Spleen (tissue), 11 donors: ENCODE results near the gene LRRC49. TPM values are rescaled to one million over a fixed set of nuclear protein-coding genes. Genes with fewer than 3 reads are reported as not detected.
A peak's percentile ranks its signal among the peaks of the same experiment; 100 is the strongest.

Experiments used
- DNase-seq: peaks from one replicate; pipeline ENCODE4 v3.0.0-alpha.2; 2020
- H3K27ac ChIP-seq, 8 donors: fragments of 200-600 bp; sonication (generic) in 7 of 8; 1 replicate in 4 of 8; 2 replicates in 4 of 8; pipeline versions ENCODE4 v1.5.0 to v1.8.0; 2016 to 2021; ENCODE audit warnings: inconsistent platforms in 4 of 8, mild to moderate bottlenecking in 4 of 8, moderate library complexity in 1 of 8
- H3K27me3 ChIP-seq, 7 donors: fragments of 200-600 bp; sonication (generic) in 6 of 7; replicated peaks in 1 of 7; 1 replicate in 4 of 7; 2 replicates in 3 of 7; pipeline versions ENCODE4 v1.5.0 to v1.8.0; 2016 to 2021; ENCODE audit warnings: inconsistent platforms in 3 of 7, mild to moderate bottlenecking in 1 of 7
- H3K36me3 ChIP-seq, 6 donors: fragments of 200-600 bp; sonication (generic) in 5 of 6; 1 replicate in 4 of 6; 2 replicates in 2 of 6; pipeline versions ENCODE4 v1.5.0 to v1.8.0; 2016 to 2021; ENCODE audit warnings: inconsistent platforms in 2 of 6
- H3K4me1 ChIP-seq, 6 donors: fragments of 200-600 bp; sonication (generic) in 5 of 6; 1 replicate in 3 of 6; 2 replicates in 3 of 6; pipeline versions ENCODE4 v1.5.0 to v1.8.0; 2016 to 2021; ENCODE audit warnings: inconsistent platforms in 3 of 6
- H3K4me3 ChIP-seq, 8 donors: fragments of 200-600 bp; sonication (generic) in 7 of 8; 1 replicate in 4 of 8; 2 replicates in 4 of 8; pipeline versions ENCODE4 v1.5.0 to v1.8.0; 2016 to 2021; ENCODE audit warnings: inconsistent platforms in 4 of 8, mild to moderate bottlenecking in 4 of 8, moderate library complexity in 2 of 8
- H3K9me3 ChIP-seq, 8 donors: fragments of 200-600 bp; sonication (generic) in 7 of 8; 1 replicate in 4 of 8; 2 replicates in 4 of 8; pipeline versions ENCODE4 v1.5.0 to v1.8.0; 2016 to 2021; ENCODE audit warnings: inconsistent platforms in 4 of 8
- CTCF ChIP-seq, 11 experiments: fragments of 200-600 bp in 7 of 11; fragments of 450-650 bp in 4 of 11; sonication (generic) in 4 of 11; IDR thresholded peaks in 8 of 11; conservative IDR thresholded peaks in 3 of 11; 1 replicate in 7 of 11; 2 replicates in 4 of 11; pipeline versions ENCODE4 v1.4.0 to v1.8.0; 2016 to 2021; ENCODE audit warnings: antibody characterized with exemption in 11 of 11, inconsistent platforms in 4 of 11, mild to moderate bottlenecking in 1 of 11
- POLR2A ChIP-seq, 3 donors: fragments of 450-650 bp; IDR thresholded peaks; one replicate each; pipeline ENCODE4 v1.5.1; 2017; ENCODE audit warnings: antibody characterized with exemption in 3 of 3, mild to moderate bottlenecking in 1 of 3
- POLR2AphosphoS5 ChIP-seq, 3 donors: sonication (generic); formaldehyde crosslinking; IDR thresholded peaks; one replicate each; pipeline ENCODE4 v1.5.1; 2017; ENCODE audit warnings: antibody characterized with exemption in 3 of 3
- WGBS, 5 donors: extraction: QIAGEN DNeasy Blood & Tissue Kit in 3 of 5; methylation state at CpG; one replicate each; pipeline versions ENCODE4 v1.1.5 to v1.1.7; 2013 to 2018; 5-methylcytosine and 5-hydroxymethylcytosine counted together
- intact Hi-C: fragments of 100-400 bp; cut with DNase I; formaldehyde crosslinking; loops from one replicate; pipeline ENCODE4 v1.15.0; 2023; ENCODE audit warnings: low total_unique reads
- polyA plus RNA-seq, 3 donors: library from polyadenylated mRNA; stranded (reverse); fragments of 200-250 nt; gene quantifications; one replicate each; pipeline ENCODE4 v1.2.1, GENCODE V29; 2013
- total RNA-seq, 7 donors: library from RNA; depleted of rRNA in 3 of 7; stranded (reverse); fragments of >200 nt in 3 of 7; fragmentation: NEBNext Ultra II Directional in 4 of 7; extraction: Animal tissue kit (Norgen Biotek cat#: 25700) in 4 of 7; gene quantifications; one replicate each; pipeline versions ENCODE4 v1.1.0 to v1.2.1, GENCODE V29; 2016 to 2021
- donor health status: healthy with polysubstance abuse.
- donor health status: DM: no; HTN: no; CAD: no; lungs with moderate emphysema.
- donor health status: DM: no; HTN: no; CAD: no.
- donor health status: Bipolar disorder and iron deficiency.
- donor health status: healthy.
- donor health status: DM: no; HTN: no; CAD: no.
- donor health status: DM: yes; HTN: yes; CAD: no.

LRRC49 gene
- total and polyA plus RNA-seq, 10 donors, result 0.62 to 4.1 (median 2.4) TPM

- Histone ChIP-seq H3K27me3 (peaks cover 3 to 65% (median 14%) of the 10 kb centered on the region in 7 donors), H3K36me3 (no peaks in the 10 kb centered on the region), H3K4me1 (peaks cover 0 to 17% (median 9%) of the 10 kb centered on the region in 6 donors), H3K4me3 (peak overlapping the region in 5 of 8 donors; percentile 42 to 76 (median 46)), H3K9me3 (no peaks in the 10 kb centered on the region), H3K27ac (peak overlapping the region in 2 of 8 donors; percentile 27 to 55)
- TF ChIP-seq POLR2AphosphoS5 (IDR thresholded peaks at IDR 0.05), result no peak
- 56 to 73% (median 59%) methylated on average over 4 of the region's 4 CpGs for WGBS, 5 donors
- DNase-seq, result no peak
- intact Hi-C loops, result no loop called here
Observed at GRCh38 chr15:70854666-70854976, 38.0 kb upstream of the LRRC49 start.

DNA sequence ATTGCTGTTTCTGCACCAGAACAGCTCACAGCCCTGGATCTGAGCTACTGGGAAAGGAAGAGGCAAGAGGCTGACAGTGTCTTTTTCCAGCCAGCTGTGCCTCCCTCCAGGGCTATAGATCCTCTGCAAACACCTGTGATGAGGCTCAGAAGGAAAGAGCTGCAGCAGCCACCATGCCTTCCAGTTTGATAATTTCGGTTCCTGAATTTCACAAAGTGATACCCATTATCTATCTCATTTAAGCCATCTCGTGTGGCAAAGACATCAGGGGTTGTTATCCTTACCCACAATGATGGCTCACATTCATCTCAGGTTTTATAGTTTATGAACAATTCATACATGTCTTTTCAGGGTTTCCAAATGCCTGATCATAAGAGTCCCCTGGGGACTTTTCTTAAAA lies 36.9 kb upstream of the LRRC49 start:
- H3K9me3 ChIP-seq, result no peaks in the 10 kb centered on the region
- H3K27ac ChIP-seq, result no peak overlapping the region
- H3K27me3 ChIP-seq, result peaks cover 3 to 68% (median 14%) of the 10 kb centered on the region in 7 donors
- peaks cover 0 to 17% (median 9%) of the 10 kb centered on the region in 6 donors for H3K4me1 ChIP-seq
- intact Hi-C loops, result no loop called here
- WGBS, 5 donors, result 63 to 84% (median 74%) methylated on average over 2 of the region's 2 CpGs
- no peak for TF ChIP-seq POLR2AphosphoS5 (IDR thresholded peaks at IDR 0.05)
- no peak for TF ChIP-seq CTCF (IDR thresholded peaks at IDR 0.05 in 8 of 11, conservative IDR thresholded peaks at IDR 0.05 in 3 of 11)
- no peak for TF ChIP-seq POLR2A (IDR thresholded peaks at IDR 0.05)
- no peak overlapping the region for H3K4me3 ChIP-seq
- no peaks in the 10 kb centered on the region for H3K36me3 ChIP-seq
- no peak for DNase-seq

DNA sequence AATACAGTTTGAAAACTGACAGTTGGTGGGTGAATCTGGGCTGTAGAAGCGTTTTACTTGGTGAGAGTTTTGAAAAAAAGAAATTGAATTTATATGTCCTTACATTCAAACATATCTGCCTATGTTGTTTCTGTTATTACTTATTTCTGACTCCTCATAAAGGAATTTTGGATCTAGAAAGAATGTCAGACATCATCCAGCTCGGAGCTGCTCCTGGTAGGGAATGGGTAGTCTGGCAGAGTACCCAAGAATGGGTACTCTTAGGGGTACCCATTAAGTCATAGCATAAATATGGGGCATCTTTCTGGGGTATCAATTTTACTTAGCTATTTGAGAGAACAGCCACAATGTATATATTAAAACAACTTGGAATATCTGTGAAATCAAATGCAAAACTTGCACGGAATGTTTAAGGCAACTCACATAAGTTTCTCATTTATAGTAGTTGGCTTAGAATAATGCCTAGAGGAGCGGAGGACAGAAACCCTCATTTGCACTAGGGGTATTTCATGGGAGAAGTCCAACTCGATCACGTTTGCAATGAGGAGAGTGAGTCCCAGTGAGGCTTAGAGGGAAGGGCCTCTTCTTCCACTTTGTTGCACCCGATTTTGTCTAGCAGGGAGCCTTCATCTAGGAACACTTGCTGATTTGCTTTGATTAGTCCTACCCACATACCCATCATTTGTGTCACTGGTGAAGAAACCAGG lies 36.3 kb upstream of the LRRC49 start:
- no peak overlapping the region for H3K4me3 ChIP-seq
- H3K27ac ChIP-seq, result peak overlapping the region in 2 of 8 donors; percentile 8 to 18
- TF ChIP-seq POLR2A (IDR thresholded peaks at IDR 0.05) (no peak), POLR2AphosphoS5 (IDR thresholded peaks at IDR 0.05) (no peak), CTCF (IDR thresholded peaks at IDR 0.05 in 8 of 11, conservative IDR thresholded peaks at IDR 0.05 in 3 of 11) (no peak)
- no peak for DNase-seq
- H3K27me3 ChIP-seq, result peaks cover 3 to 62% (median 14%) of the 10 kb centered on the region in 7 donors
- H3K4me1 ChIP-seq, result peaks cover 0 to 17% (median 9%) of the 10 kb centered on the region in 6 donors
- intact Hi-C loops, result no loop called here
- no peaks in the 10 kb centered on the region for H3K36me3 ChIP-seq
- no peaks in the 10 kb centered on the region for H3K9me3 ChIP-seq
- WGBS, 5 donors, result 70 to 87% (median 76%) methylated on average over 7 of the region's 7 CpGs

GRCh38 chr15:70856884-70857561 lies 35.6 kb upstream of the LRRC49 start:
- H3K9me3 ChIP-seq, result no peaks in the 10 kb centered on the region
- H3K36me3 ChIP-seq, result no peaks in the 10 kb centered on the region
- 53 to 71% (median 68%) methylated on average over 5 of the region's 5 CpGs for WGBS, 5 donors
- no peak overlapping the region for H3K4me3 ChIP-seq
- TF ChIP-seq POLR2A (IDR thresholded peaks at IDR 0.05) (no peak), POLR2AphosphoS5 (IDR thresholded peaks at IDR 0.05) (peak in 1 of 3 donors; percentile 30), CTCF (IDR thresholded peaks at IDR 0.05 in 8 of 11, conservative IDR thresholded peaks at IDR 0.05 in 3 of 11) (no peak)
- H3K27ac ChIP-seq, result no peak overlapping the region
- DNase-seq, result no peak
- intact Hi-C loops, result no loop called here
- H3K27me3 ChIP-seq, result peaks cover 3 to 55% (median 14%) of the 10 kb centered on the region in 7 donors
- H3K4me1 ChIP-seq, result peaks cover 0 to 17% (median 9%) of the 10 kb centered on the region in 6 donors
